GM12878 (cell line): ENCODE data around the gene PKHD1. TPM values are rescaled to one million over a fixed set of nuclear protein-coding genes. Genes with fewer than 3 reads are reported as not detected.

ENCODE experiments used
- ATAC-seq: fragments of 200-7000 bp; cut with Tn5 transposase; 3 replicates; pipeline ENCODE4 v1.9.1; 2020; ENCODE audit warnings: mild to moderate bottlenecking, moderate library complexity
- BruUV-seq: library from RNA; stranded (reverse); fragments of 400-500 nt; replicated peaks from 2 replicates; lab custom pipeline; 2021; lab: Mats Ljungman, UMichigan
- CTCF ChIA-PET: fragments of 300-600 bp; sonication (Branson Sonifier 250); formaldehyde crosslinking; extraction: SDS; loops from one replicate; lab custom pipeline; 2021; ENCODE audit warnings: inconsistent platforms; lab: Yijun Ruan, JAX
- POLR2A ChIA-PET: fragments of 350-600 bp; formaldehyde crosslinking; extraction: SDS; loops from one replicate; lab custom pipeline; 2021; ENCODE audit warnings: inconsistent platforms; lab: Charles Lee
- RAD21 ChIA-PET: fragments of 300-600 bp; sonication (Branson Sonifier 250); formaldehyde crosslinking; loops from one replicate; lab custom pipeline; 2023; ENCODE audit warnings: antibody characterized with exemption; ENCODE audit not compliant: unreplicated experiment; lab: Charles Lee
- SMC1A ChIA-PET: fragments of 300-600 bp; sonication (Branson Sonifier 250); formaldehyde crosslinking; loops from one replicate; lab custom pipeline; 2023; ENCODE audit not compliant: unreplicated experiment, uncharacterized antibody; lab: Charles Lee
- DNase-seq: peaks from one replicate; pipeline ENCODE4 v3.0.0-alpha.2; 2011; ENCODE audit warnings: low read depth, low spot score
- FAIRE-seq: peaks from 3 replicates; lab custom pipeline; 2011; peaks lifted over from hg19 to GRCh38; lab: Jason Lieb, UNC
- H2AFZ ChIP-seq: 2 replicates; pipeline ENCODE4 v1.6.0; 2011; ENCODE audit warnings: low read depth, low read length, control low read depth; ENCODE audit not compliant: control insufficient read depth
- H3K27ac ChIP-seq: 2 replicates; pipeline ENCODE4 v1.5.1; 2011; ENCODE audit warnings: control low read depth; ENCODE audit not compliant: control insufficient read depth, insufficient read depth
- H3K27me3 ChIP-seq, 2 experiments: replicated peaks in 1 of 2; 2 replicates each; pipeline versions ENCODE4 v1.6.0 to v1.6.1; 2011; ENCODE audit warnings: low read length in 1 of 2; ENCODE audit not compliant: control insufficient read depth in 2 of 2, insufficient read depth in 2 of 2
- H3K36me3 ChIP-seq, 2 experiments: 2 replicates each; pipeline ENCODE4 v1.5.1; 2011; ENCODE audit warnings: low read length in 1 of 2; ENCODE audit not compliant: control insufficient read depth in 2 of 2, insufficient read depth in 2 of 2
- H3K4me1 ChIP-seq: 2 replicates; pipeline ENCODE4 v1.6.1; 2011; ENCODE audit warnings: mild to moderate bottlenecking, low read length, moderate library complexity, mixed read lengths; ENCODE audit not compliant: control insufficient read depth, insufficient read depth
- H3K4me2 ChIP-seq: 2 replicates; pipeline ENCODE4 v1.6.0; 2011; ENCODE audit warnings: control low read depth; ENCODE audit not compliant: control insufficient read depth, insufficient read depth
- H3K4me3 ChIP-seq: fragments of 200-600 bp; sonication (generic); 2 replicates; pipeline ENCODE4 v1.5.1; 2016
- H3K79me2 ChIP-seq: 2 replicates; pipeline ENCODE4 v1.6.0; 2011; ENCODE audit warnings: low read length; ENCODE audit not compliant: control insufficient read depth, insufficient read depth
- H3K9ac ChIP-seq: 2 replicates; pipeline ENCODE4 v1.8.0; 2011; ENCODE audit warnings: low read length, control low read depth, mixed read lengths; ENCODE audit not compliant: control insufficient read depth, insufficient read depth
- H3K9me3 ChIP-seq: replicated peaks from 3 replicates; pipeline ENCODE4 v1.5.1; 2011; ENCODE audit warnings: mild to moderate bottlenecking, low read length; ENCODE audit not compliant: control insufficient read depth, insufficient read depth
- H4K20me1 ChIP-seq: 2 replicates; pipeline ENCODE4 v1.6.0; 2011; ENCODE audit not compliant: control insufficient read depth, insufficient read depth
- BACH1 ChIP-seq: fragments of 450-650 bp; IDR thresholded peaks from 2 replicates; pipeline ENCODE4 v1.6.1; 2017; ENCODE audit warnings: mild to moderate bottlenecking, borderline replicate concordance
- CBX5 ChIP-seq: sonication (generic); IDR thresholded peaks from 2 replicates; pipeline ENCODE4 v1.6.1; 2016; ENCODE audit warnings: low read depth, moderate library complexity, mild to moderate bottlenecking, inconsistent platforms
- CHD1 ChIP-seq: IDR thresholded peaks from 2 replicates; pipeline ENCODE4 v1.6.1; 2012; ENCODE audit warnings: low read depth, low read length, improper control_type of control experiment
- JUNB ChIP-seq: IDR thresholded peaks from 2 replicates; pipeline ENCODE4 v1.6.1; 2016; ENCODE audit warnings: antibody characterized with exemption, mild to moderate bottlenecking
- KLF5 ChIP-seq: fragments of 450-650 bp; IDR thresholded peaks from 2 replicates; pipeline ENCODE4 v1.6.1; 2014; ENCODE audit warnings: mild to moderate bottlenecking; ENCODE audit not compliant: partially characterized antibody
- PML ChIP-seq: IDR thresholded peaks from 2 replicates; pipeline ENCODE4 v1.6.1; 2012; ENCODE audit warnings: low read length, inconsistent platforms
- POLR2AphosphoS2 ChIP-seq: IDR thresholded peaks from 2 replicates; pipeline ENCODE4 v1.6.1; 2011; ENCODE audit warnings: low read depth, mild to moderate bottlenecking, low read length, improper control_type of control experiment, moderate library complexity
- RFX5 ChIP-seq: IDR thresholded peaks from 2 replicates; pipeline ENCODE4 v1.6.1; 2011; ENCODE audit warnings: low read depth, low read length, improper control_type of control experiment
- TBL1XR1 ChIP-seq: IDR thresholded peaks from 2 replicates; pipeline ENCODE4 v1.6.1; 2012; ENCODE audit warnings: low read depth, low read length, improper control_type of control experiment
- ZNF207 ChIP-seq: fragments of 450-650 bp; IDR thresholded peaks from 2 replicates; pipeline ENCODE4 v1.6.1; 2014; ENCODE audit warnings: antibody characterized with exemption, mild to moderate bottlenecking, borderline replicate concordance
- WGBS: methylation state at CpG from one replicate; pipeline ENCODE4 v1.1.6; 2016; ENCODE audit warnings: low lambda C conversion rate; ENCODE audit not compliant: insufficient replicate concordance, insufficient coverage; ENCODE audit errors: missing lambda C conversion rate; 5-methylcytosine and 5-hydroxymethylcytosine counted together
- in situ Hi-C: fragments of 300-500 bp; cut with MboI; formaldehyde crosslinking; loops from 9 replicates; pipeline ENCODE4 v1.14.3; 2018; ENCODE audit warnings: mixed read lengths
- intact Hi-C: fragments of 100-400 bp; cut with micrococcal nuclease; formaldehyde crosslinking; loops from one replicate; pipeline ENCODE4 v1.14.2; 2022; ENCODE audit not compliant: unreplicated experiment
- polyA plus RNA-seq, 11 experiments: library from polyadenylated mRNA; depleted of rRNA in 4 of 11; unstranded in 6 of 11; stranded (reverse) in 5 of 11; fragments of >200 nt; fragmentation: Nextera tagmentation in 4 of 11; fragmentation: Illumina TruSeq in 1 of 11; extraction: Ambion mirVana in 4 of 11; extraction: Trizol in 1 of 11; gene quantifications; 1 replicate in 1 of 11; 2 replicates in 10 of 11; pipeline versions ENCODE4 v1.2.1 to v1.2.3, GENCODE V29; 2011 to 2016; ENCODE audit warnings: inconsistent platforms in 2 of 11, missing spikeins in 2 of 11, low read depth in 1 of 11
- total RNA-seq, 4 experiments: library from RNA; depleted of rRNA in 3 of 4; stranded (reverse); fragments of >200 nt in 3 of 4; fragmentation: Illumina TruSeq in 1 of 4; extraction: Trizol in 1 of 4; gene quantifications; 2 replicates each; pipeline versions ENCODE4 v1.2.1 to v1.2.3, GENCODE V29; 2013 to 2021
- TF ChIP-seq, protein P1 (sequence below): IDR thresholded peaks from 2 replicates; pipeline ENCODE4 v1.6.1; 2012; ENCODE audit warnings: mild to moderate bottlenecking, low read depth, low read length

The PKHD1 gene
- total and polyA plus RNA-seq, 10 of the 15 experiments (the other 5 are each of a cell fraction or from before 2014, with no cell fraction given), result under 0.01 to 0.90 (median 0.02) TPM; not detected in 1

DNA sequence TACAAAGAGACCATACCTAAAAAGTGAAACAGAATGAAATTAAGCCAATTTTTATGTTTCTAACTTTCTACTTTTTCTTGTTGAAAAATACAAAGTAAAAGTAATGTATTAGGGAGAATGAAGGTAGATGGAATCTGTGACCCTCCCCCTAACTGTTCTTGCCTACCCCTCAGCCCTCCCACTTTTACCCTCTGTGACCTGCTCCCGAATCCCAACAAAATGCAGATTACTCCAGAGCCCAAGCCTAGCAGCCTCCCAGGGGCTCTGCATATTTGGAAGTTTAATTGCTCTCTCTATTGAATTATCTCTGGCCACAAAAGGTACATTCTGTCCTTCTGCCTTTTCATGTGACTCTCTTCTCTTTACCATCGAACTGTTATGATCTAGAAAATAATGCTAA lies 201.5 kb downstream of the PKHD1 start:
- Histone ChIP-seq H3K79me2 (no peaks in the 10 kb centered on the region), H4K20me1 (no peaks in the 10 kb centered on the region), H3K27ac (no peak overlapping the region), H3K9me3 (no peaks in the 10 kb centered on the region)
- in situ Hi-C loops, result no loop called here
- WGBS, result 0% methylated on average over 2 of the region's 2 CpGs
- SMC1A ChIA-PET, result no interaction called here
- no peak for DNase-seq
- no TSS peak for BruUV-seq
- no peak for TF ChIP-seq CBX5
- TF ChIP-seq ZNF207, result no peak
- TF ChIP-seq KLF5, result no peak
- no peak for TF ChIP-seq BACH1
- no peak for TF ChIP-seq POLR2AphosphoS2
- no peak for TF ChIP-seq TBL1XR1
- no peak for TF ChIP-seq PML
- TF ChIP-seq CHD1, result no peak
- TF ChIP-seq RFX5, result no peak
- no peak for TF ChIP-seq JUNB
- TF ChIP-seq, protein P1, sequence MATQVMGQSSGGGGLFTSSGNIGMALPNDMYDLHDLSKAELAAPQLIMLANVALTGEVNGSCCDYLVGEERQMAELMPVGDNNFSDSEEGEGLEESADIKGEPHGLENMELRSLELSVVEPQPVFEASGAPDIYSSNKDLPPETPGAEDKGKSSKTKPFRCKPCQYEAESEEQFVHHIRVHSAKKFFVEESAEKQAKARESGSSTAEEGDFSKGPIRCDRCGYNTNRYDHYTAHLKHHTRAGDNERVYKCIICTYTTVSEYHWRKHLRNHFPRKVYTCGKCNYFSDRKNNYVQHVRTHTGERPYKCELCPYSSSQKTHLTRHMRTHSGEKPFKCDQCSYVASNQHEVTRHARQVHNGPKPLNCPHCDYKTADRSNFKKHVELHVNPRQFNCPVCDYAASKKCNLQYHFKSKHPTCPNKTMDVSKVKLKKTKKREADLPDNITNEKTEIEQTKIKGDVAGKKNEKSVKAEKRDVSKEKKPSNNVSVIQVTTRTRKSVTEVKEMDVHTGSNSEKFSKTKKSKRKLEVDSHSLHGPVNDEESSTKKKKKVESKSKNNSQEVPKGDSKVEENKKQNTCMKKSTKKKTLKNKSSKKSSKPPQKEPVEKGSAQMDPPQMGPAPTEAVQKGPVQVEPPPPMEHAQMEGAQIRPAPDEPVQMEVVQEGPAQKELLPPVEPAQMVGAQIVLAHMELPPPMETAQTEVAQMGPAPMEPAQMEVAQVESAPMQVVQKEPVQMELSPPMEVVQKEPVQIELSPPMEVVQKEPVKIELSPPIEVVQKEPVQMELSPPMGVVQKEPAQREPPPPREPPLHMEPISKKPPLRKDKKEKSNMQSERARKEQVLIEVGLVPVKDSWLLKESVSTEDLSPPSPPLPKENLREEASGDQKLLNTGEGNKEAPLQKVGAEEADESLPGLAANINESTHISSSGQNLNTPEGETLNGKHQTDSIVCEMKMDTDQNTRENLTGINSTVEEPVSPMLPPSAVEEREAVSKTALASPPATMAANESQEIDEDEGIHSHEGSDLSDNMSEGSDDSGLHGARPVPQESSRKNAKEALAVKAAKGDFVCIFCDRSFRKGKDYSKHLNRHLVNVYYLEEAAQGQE, result no peak
- TF ChIP-seq, all 136 proteins: peak for 0
- Histone ChIP-seq H3K4me3 (no peak overlapping the region), H2AFZ (no peak overlapping the region), H3K4me1 (no peaks in the 10 kb centered on the region), H3K9ac (no peak overlapping the region), H3K4me2 (no peak overlapping the region), H3K36me3 (no peaks in the 10 kb centered on the region), H3K27me3 (no peaks in the 10 kb centered on the region)
- RAD21 ChIA-PET, result no interaction called here
- FAIRE-seq (no peak), ATAC-seq (no peak)
- intact Hi-C loops, result no loop called here
- CTCF ChIA-PET, result interaction anchor here (1.3 kb wide), 1 partner anchor 69 kb away, joined by 3 read pairs; no protein-coding TSS in a partner anchor
- POLR2A ChIA-PET, result no interaction called here
